Right lobe of liver (tissue), 6 donors: ENCODE data around the gene SLC35B3. TPM values are rescaled to one million over a fixed set of nuclear protein-coding genes. Genes with fewer than 3 reads are reported as not detected.

Experiments used
- ATAC-seq, 4 donors: fragments of 200-7000 bp; cut with Tn5 transposase; one replicate each; pipeline ENCODE4 v1.9.1; 2020; ENCODE audit warnings: mild to moderate bottlenecking in 4 of 4, moderate library complexity in 4 of 4
- DNase-seq, 3 donors: peaks; one replicate each; pipeline ENCODE4 v3.0.0-alpha.2; 2020
- H3K27ac ChIP-seq, 3 donors: fragments of 200-600 bp; one replicate each; pipeline ENCODE4 v1.8.0; 2022
- H3K27me3 ChIP-seq, 2 donors: fragments of 200-600 bp; one replicate each; pipeline ENCODE4 v1.8.0; 2022
- H3K36me3 ChIP-seq, 4 donors: fragments of 200-600 bp; sonication (generic) in 1 of 4; one replicate each; pipeline versions ENCODE4 v1.5.1 to v1.8.0; 2017 to 2022; ENCODE audit warnings: control low read depth in 1 of 4
- H3K4me1 ChIP-seq, 4 donors: fragments of 200-600 bp; sonication (generic) in 1 of 4; one replicate each; pipeline versions ENCODE4 v1.5.1 to v1.8.0; 2017 to 2022; ENCODE audit warnings: control low read depth in 1 of 4
- H3K4me3 ChIP-seq, 3 donors: fragments of 200-600 bp; one replicate each; pipeline ENCODE4 v1.8.0; 2022
- H3K9me3 ChIP-seq, 4 donors: fragments of 200-600 bp; sonication (generic) in 1 of 4; one replicate each; pipeline versions ENCODE4 v1.5.1 to v1.8.0; 2017 to 2022; ENCODE audit warnings: control low read depth in 1 of 4
- POLR2A ChIP-seq: fragments of 450-650 bp; IDR thresholded peaks from one replicate; pipeline ENCODE4 v1.6.1; 2017; ENCODE audit warnings: antibody characterized with exemption, mild to moderate bottlenecking
- WGBS: methylation state at CpG from one replicate; pipeline ENCODE4 v1.1.6; 2018; ENCODE audit warnings: low coverage, low lambda C conversion rate; ENCODE audit not compliant: insufficient coverage; ENCODE audit errors: missing lambda C conversion rate; 5-methylcytosine and 5-hydroxymethylcytosine counted together
- intact Hi-C, 2 donors: fragments of 100-400 bp; cut with DNase I; formaldehyde crosslinking; loops; one replicate each; pipeline versions ENCODE4 v1.11.2 to v1.14.1; 2022
- total RNA-seq, 6 experiments: library from RNA; depleted of rRNA in 2 of 6; stranded (reverse); fragments of >200 nt in 2 of 6; fragmentation: NEBNext Ultra II Directional in 3 of 6; extraction: Animal tissue kit (Norgen Biotek cat#: 25700) in 3 of 6; gene quantifications; one replicate each; pipeline versions ENCODE4 v1.1.0 to v1.2.4, GENCODE V29; 2016 to 2023
- TF ChIP-seq, protein P1 (sequence below), 4 donors: fragments of 200-600 bp in 3 of 4; fragments of 450-650 bp in 1 of 4; IDR thresholded peaks; one replicate each; pipeline versions ENCODE4 v1.5.1 to v1.8.0; 2016 to 2022; ENCODE audit warnings: antibody characterized with exemption in 4 of 4, mild to moderate bottlenecking in 2 of 4
- donor health status: DM: no; HTN: yes; CAD: no.
- donor health status: DM: no; HTN: no; CAD: no.
- donor health status: DM: no; HTN: no; CAD: no.
- donor health status: DM: no; HTN: yes; CAD: no.
- donor health status: DM: no; HTN: yes; CAD: no.

The SLC35B3 gene
- total RNA-seq, 6 experiments from 2014 or later, result 9.8 to 13.9 (median 12.9) TPM

- intact Hi-C loops, result no loop called here
- Histone ChIP-seq H3K27me3 (no peaks in the 10 kb centered on the region), H3K27ac (no peak overlapping the region), H3K9me3 (no peaks in the 10 kb centered on the region), H3K4me1 (no peaks in the 10 kb centered on the region), H3K36me3 (no peaks in the 10 kb centered on the region), H3K4me3 (no peak overlapping the region)
- no peak for TF ChIP-seq POLR2A
- TF ChIP-seq, protein P1, sequence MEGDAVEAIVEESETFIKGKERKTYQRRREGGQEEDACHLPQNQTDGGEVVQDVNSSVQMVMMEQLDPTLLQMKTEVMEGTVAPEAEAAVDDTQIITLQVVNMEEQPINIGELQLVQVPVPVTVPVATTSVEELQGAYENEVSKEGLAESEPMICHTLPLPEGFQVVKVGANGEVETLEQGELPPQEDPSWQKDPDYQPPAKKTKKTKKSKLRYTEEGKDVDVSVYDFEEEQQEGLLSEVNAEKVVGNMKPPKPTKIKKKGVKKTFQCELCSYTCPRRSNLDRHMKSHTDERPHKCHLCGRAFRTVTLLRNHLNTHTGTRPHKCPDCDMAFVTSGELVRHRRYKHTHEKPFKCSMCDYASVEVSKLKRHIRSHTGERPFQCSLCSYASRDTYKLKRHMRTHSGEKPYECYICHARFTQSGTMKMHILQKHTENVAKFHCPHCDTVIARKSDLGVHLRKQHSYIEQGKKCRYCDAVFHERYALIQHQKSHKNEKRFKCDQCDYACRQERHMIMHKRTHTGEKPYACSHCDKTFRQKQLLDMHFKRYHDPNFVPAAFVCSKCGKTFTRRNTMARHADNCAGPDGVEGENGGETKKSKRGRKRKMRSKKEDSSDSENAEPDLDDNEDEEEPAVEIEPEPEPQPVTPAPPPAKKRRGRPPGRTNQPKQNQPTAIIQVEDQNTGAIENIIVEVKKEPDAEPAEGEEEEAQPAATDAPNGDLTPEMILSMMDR (IDR thresholded peaks at IDR 0.05), result no peak
- no peak for ATAC-seq
- DNase-seq, result no peak
Measured at GRCh38 chr6:8391934-8392333, 43.4 kb downstream of the SLC35B3 start.

DNA sequence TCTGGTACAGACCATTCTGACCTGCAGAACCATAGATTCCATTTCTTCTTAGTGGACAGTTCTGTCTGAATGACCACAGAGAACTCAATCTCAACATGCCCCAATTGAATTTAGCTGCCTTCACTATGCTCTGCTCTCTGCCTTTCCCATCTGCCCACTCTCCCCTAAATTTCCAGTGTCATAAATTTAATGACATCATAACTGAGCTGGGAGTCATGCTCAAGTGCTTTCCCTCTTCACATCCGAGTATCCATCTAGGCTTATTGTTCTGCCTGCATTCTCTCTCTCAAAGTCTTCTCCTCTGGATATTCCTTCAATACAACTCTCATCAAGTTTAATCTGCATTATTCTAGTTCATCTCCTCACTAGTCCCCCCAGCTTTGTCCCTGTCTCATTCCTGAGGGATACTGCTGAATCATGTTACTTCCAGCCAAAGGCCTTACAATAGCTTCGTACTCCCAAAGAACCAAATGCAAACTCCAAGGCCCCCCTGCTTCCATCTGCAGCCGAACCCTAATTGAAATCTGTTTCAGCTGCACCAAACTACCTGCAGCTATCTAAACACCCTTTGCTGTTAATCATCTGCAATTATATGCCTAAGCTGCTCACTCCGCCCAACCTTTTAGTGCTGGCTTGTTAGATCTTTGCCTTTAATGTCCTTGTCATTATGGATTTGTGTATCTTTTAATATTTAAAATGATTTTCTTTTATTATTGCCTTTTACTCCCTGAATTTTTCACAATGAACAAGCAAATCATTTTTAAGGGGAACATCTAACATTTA is 46.1 kb downstream of the SLC35B3 start:
- DNase-seq (no peak), ATAC-seq (no peak)
- Histone ChIP-seq H3K4me1 (no peaks in the 10 kb centered on the region), H3K27ac (no peak overlapping the region), H3K4me3 (no peak overlapping the region), H3K27me3 (no peaks in the 10 kb centered on the region), H3K36me3 (no peaks in the 10 kb centered on the region), H3K9me3 (no peaks in the 10 kb centered on the region)
- TF ChIP-seq, protein P1 (IDR thresholded peaks at IDR 0.05), result no peak
- TF ChIP-seq POLR2A, result no peak
- 76% methylated on average over 4 of the region's 4 CpGs for WGBS
- intact Hi-C loops, result no loop called here

DNA sequence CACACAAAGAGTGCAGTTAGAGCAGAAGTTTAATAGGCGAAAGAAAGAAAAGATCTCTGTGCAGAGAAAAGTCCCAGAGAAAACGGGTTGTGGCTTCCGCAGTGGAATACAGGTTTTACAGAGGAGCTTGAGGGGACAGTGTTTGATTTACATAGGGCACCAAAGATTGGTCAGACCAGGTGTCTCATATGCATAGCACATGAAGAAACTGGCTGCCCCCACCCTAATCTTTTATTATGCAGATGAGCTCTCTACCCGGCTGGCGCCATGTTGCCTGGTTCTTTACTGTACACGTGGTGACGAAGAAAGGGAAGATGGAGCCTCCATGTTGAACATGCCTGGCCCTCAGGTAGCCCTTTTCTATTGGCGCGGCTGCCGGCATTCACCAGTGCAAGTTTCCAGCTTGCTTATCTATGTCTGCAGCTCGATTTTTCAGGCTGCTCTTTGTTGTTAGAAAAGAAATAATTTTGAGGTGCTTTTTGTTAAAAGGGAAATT is 47.4 kb downstream of the SLC35B3 start:
- Histone ChIP-seq H3K4me3 (no peak overlapping the region), H3K36me3 (no peaks in the 10 kb centered on the region), H3K27me3 (no peaks in the 10 kb centered on the region), H3K4me1 (no peaks in the 10 kb centered on the region), H3K9me3 (no peaks in the 10 kb centered on the region), H3K27ac (no peak overlapping the region)
- TF ChIP-seq, protein P1 (IDR thresholded peaks at IDR 0.05), result no peak
- TF ChIP-seq POLR2A, result no peak
- intact Hi-C loops, result no loop called here
- no peak for ATAC-seq
- DNase-seq, result no peak
- WGBS, result 63% methylated on average over 10 of the region's 11 CpGs

DNA sequence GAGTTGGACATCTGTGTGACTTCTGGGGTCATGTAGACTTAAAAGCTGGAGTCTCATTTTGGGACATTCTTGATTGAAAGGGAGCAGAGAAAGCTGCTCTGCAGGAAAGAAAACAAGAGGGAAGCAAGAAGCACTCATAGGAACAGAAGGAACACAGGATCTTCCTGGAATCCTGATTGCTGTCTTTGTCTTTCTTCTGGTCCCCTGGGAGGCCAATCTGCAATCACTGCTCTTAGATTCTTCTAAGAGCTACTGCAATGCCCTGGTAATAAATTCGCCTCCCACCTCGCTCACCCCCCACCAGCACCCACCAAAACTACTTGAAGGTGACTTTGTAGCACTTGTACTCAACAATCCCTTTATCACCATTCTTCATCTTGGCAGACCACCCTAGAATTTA is 51.8 kb downstream of the SLC35B3 start:
- no peak for TF ChIP-seq POLR2A
- TF ChIP-seq, protein P1 (IDR thresholded peaks at IDR 0.05), result no peak
- 51% methylated on average over 2 of the region's 2 CpGs for WGBS
- no peak for DNase-seq
- H3K27me3 ChIP-seq, result no peaks in the 10 kb centered on the region
- H3K4me3 ChIP-seq, result no peak overlapping the region
- H3K36me3 ChIP-seq, result no peaks in the 10 kb centered on the region
- no peaks in the 10 kb centered on the region for H3K4me1 ChIP-seq
- intact Hi-C loops, result no loop called here
- no peak overlapping the region for H3K27ac ChIP-seq
- no peaks in the 10 kb centered on the region for H3K9me3 ChIP-seq
- ATAC-seq, result no peak
